Measurements from ENCODE around the gene MRPL33. TPM values are rescaled to one million over a fixed set of nuclear protein-coding genes. Genes with fewer than 3 reads are reported as not detected.

The MRPL33 gene
- total and polyA plus RNA-seq, 2 of the 13 experiments (the other 11 are each of a cell fraction or from before 2014, with no cell fraction given), result 69.7 to 218 TPM

- TF ChIP-seq ZNF646 (CRISPR knock-in tag; IDR thresholded peaks at IDR 0.05) (no peak), ASH2L (IDR thresholded peaks at IDR 0.05; ENCODE audit: insufficient read length, low read depth, low read length) (peak; percentile 86), ZSCAN20 (CRISPR knock-in tag; IDR thresholded peaks at IDR 0.05; ENCODE audit: borderline replicate concordance) (no peak), ZNF512B (CRISPR knock-in tag; IDR thresholded peaks at IDR 0.05; ENCODE audit: borderline replicate concordance) (no peak), HDAC2 (CRISPR knock-in tag; IDR thresholded peaks at IDR 0.05) (peak; percentile 91), THAP8 (CRISPR knock-in tag; IDR thresholded peaks at IDR 0.05; ENCODE audit: borderline replicate concordance) (no peak), ZC3H4 (CRISPR knock-in tag; IDR thresholded peaks at IDR 0.05; ENCODE audit: borderline replicate concordance) (no peak), KAT2B (IDR thresholded peaks at IDR 0.05; ENCODE audit: borderline replicate concordance, low read depth, low read length) (0 out of 2 replicates have a peak, but pooled peaks have one; percentile 39), ZNF607 (CRISPR knock-in tag; IDR thresholded peaks at IDR 0.05; ENCODE audit: borderline replicate concordance) (no peak; the same call in 1 of the 2 replicates), MBNL3 (CRISPR knock-in tag; conservative IDR thresholded peaks at IDR 0.05) (no peak), HNRNPK (IDR thresholded peaks at IDR 0.05; ENCODE audit: low read depth, low read length, poor library complexity, severe bottlenecking) (no peak), RBM22 (optimal IDR thresholded peaks at IDR 0.05; ENCODE audit: low read length) (no peak), ZSCAN9 (CRISPR knock-in tag; IDR thresholded peaks at IDR 0.05; ENCODE audit: borderline replicate concordance) (peak; percentile 77; the same call in 1 of the 2 replicates), FLYWCH1 (CRISPR knock-in tag; IDR thresholded peaks at IDR 0.05) (no peak), FOXM1 (CRISPR knock-in tag; IDR thresholded peaks at IDR 0.05) (no peak)
- TF ChIP-seq, protein P1, sequence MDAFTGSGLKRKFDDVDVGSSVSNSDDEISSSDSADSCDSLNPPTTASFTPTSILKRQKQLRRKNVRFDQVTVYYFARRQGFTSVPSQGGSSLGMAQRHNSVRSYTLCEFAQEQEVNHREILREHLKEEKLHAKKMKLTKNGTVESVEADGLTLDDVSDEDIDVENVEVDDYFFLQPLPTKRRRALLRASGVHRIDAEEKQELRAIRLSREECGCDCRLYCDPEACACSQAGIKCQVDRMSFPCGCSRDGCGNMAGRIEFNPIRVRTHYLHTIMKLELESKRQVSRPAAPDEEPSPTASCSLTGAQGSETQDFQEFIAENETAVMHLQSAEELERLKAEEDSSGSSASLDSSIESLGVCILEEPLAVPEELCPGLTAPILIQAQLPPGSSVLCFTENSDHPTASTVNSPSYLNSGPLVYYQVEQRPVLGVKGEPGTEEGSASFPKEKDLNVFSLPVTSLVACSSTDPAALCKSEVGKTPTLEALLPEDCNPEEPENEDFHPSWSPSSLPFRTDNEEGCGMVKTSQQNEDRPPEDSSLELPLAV (CRISPR knock-in tag; conservative IDR thresholded peaks at IDR 0.05; ENCODE audit: low read depth), result no peak
Observed at GRCh38 chr2:27762951-27763906, 8.3 kb upstream of the MRPL33 start (continued).
